ENCODE results near the gene XPO4.
A peak's percentile ranks its signal among the peaks of the same experiment; 100 is the strongest.
"Not testable (repeated sequence)": the region's sequence is repeated elsewhere in the genome, so short reads cannot be mapped to it uniquely, and the experiment has no call there.

The XPO4 gene

DNA sequence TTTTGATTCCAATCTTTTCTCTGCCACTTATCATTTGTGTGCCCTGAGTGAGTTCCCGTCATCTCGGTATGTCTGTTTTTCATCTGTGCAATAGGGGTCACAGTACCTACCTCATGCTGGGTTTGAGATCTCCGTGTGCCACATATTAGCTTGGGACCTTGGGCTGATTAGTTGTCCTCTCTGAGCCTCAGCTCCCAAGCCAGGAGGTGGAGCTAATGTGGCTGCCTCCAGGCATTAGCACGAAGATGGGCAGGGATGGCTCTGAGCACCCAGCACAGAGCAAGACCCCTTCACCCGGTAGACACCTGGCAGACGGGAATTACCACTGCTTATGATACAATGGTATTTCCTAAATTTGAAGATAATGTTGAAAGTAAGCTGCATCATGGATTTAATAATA is 35.8 kb upstream of the XPO4 start:
- TF ChIP-seq, protein P1, sequence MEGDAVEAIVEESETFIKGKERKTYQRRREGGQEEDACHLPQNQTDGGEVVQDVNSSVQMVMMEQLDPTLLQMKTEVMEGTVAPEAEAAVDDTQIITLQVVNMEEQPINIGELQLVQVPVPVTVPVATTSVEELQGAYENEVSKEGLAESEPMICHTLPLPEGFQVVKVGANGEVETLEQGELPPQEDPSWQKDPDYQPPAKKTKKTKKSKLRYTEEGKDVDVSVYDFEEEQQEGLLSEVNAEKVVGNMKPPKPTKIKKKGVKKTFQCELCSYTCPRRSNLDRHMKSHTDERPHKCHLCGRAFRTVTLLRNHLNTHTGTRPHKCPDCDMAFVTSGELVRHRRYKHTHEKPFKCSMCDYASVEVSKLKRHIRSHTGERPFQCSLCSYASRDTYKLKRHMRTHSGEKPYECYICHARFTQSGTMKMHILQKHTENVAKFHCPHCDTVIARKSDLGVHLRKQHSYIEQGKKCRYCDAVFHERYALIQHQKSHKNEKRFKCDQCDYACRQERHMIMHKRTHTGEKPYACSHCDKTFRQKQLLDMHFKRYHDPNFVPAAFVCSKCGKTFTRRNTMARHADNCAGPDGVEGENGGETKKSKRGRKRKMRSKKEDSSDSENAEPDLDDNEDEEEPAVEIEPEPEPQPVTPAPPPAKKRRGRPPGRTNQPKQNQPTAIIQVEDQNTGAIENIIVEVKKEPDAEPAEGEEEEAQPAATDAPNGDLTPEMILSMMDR (IDR thresholded peaks at IDR 0.05; ENCODE audit: low read depth, low read length) = no peak
- no peak overlapping the region for H3K4me3 ChIP-seq (replicated peaks in 1 of 2; ENCODE audit: low read depth in 2 of 2, low read length in 2 of 2)
- DNase-seq (ENCODE audit: low read depth in 2 of 2) = no peak

- H3K4me3 ChIP-seq (replicated peaks in 1 of 2; ENCODE audit: low read depth in 2 of 2, low read length in 2 of 2) = no peak overlapping the region
- DNase-seq (ENCODE audit: low read depth in 2 of 2) = no peak
- TF ChIP-seq, protein P1 (IDR thresholded peaks at IDR 0.05; ENCODE audit: low read depth, low read length) = no peak
Measured at GRCh38 chr13:20927596-20928257, 25.2 kb upstream of the XPO4 start.

- H3K4me3 ChIP-seq (replicated peaks in 1 of 2; ENCODE audit: low read depth in 2 of 2, low read length in 2 of 2); DNase-seq (ENCODE audit: low read depth in 2 of 2): not testable (repeated sequence)
Measured at GRCh38 chr13:20925395-20925790, 22.8 kb upstream of the XPO4 start.

GRCh38 chr13:20924758-20925394 is 22.3 kb upstream of the XPO4 start:
- DNase-seq (ENCODE audit: low read depth in 2 of 2) = peak; percentile 90 to 92
- H3K4me3 ChIP-seq (replicated peaks in 1 of 2; ENCODE audit: low read depth in 2 of 2, low read length in 2 of 2) = no peak overlapping the region
- TF ChIP-seq, protein P1 (IDR thresholded peaks at IDR 0.05; ENCODE audit: low read depth, low read length) = peak; percentile 75

- H3K4me3 ChIP-seq (replicated peaks in 1 of 2; ENCODE audit: low read depth in 2 of 2, low read length in 2 of 2) = no peak overlapping the region
- TF ChIP-seq, protein P1 (IDR thresholded peaks at IDR 0.05; ENCODE audit: low read depth, low read length) = no peak
- DNase-seq (ENCODE audit: low read depth in 2 of 2) = no peak
Measured at GRCh38 chr13:20923272-20923671, 20.7 kb upstream of the XPO4 start.

DNA sequence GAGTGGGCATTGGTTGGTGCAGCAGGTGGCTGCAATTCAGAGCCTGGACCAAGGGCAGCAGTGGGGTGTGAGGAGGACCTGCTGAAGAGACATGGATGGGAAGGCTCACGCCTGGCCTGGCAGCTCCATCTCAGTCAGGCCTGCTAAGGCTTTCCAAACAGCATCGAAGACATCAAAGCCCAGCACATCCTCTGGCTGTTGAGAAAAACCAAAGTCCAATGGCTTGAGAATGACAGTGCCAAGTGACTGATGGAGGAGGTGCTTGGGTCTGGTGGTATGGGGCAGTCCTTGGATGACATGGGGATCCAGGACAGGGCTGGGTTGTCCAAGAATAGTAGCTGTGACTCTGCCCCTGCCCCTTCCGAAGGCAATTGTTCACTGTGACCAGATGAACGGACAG is 19.0 kb upstream of the XPO4 start:
- TF ChIP-seq, protein P1 (IDR thresholded peaks at IDR 0.05; ENCODE audit: low read depth, low read length) = no peak
- H3K4me3 ChIP-seq (replicated peaks in 1 of 2; ENCODE audit: low read depth in 2 of 2, low read length in 2 of 2) = no peak overlapping the region
- DNase-seq (ENCODE audit: low read depth in 2 of 2) = no peak

GRCh38 chr13:20915676-20916075 is 13.1 kb upstream of the XPO4 start:
- not testable (repeated sequence) for H3K4me3 ChIP-seq (replicated peaks in 1 of 2; ENCODE audit: low read depth in 2 of 2, low read length in 2 of 2); DNase-seq (ENCODE audit: low read depth in 2 of 2)

- TF ChIP-seq, protein P1 (IDR thresholded peaks at IDR 0.05; ENCODE audit: low read depth, low read length) = no peak
- DNase-seq (ENCODE audit: low read depth in 2 of 2) = no peak
Measured at GRCh38 chr13:20911037-20911436, 8.5 kb upstream of the XPO4 start.

More at GRCh38 chr13:20911037-20911436, 8.5 kb upstream of the XPO4 start:
- H3K4me3 ChIP-seq (replicated peaks in 1 of 2; ENCODE audit: low read depth in 2 of 2, low read length in 2 of 2) = no peak overlapping the region
